Thyroid gland (tissue), 4 donors: ENCODE results near the gene MRPL50.

Source experiments
- CTCF ChIP-seq, 6 experiments: fragments of 200-600 bp in 3 of 6; fragments of 450-650 bp in 3 of 6; sonication (generic) in 3 of 6; IDR thresholded peaks; one replicate each; pipeline ENCODE4 v1.5.1; 2016 to 2019; ENCODE audit warnings: antibody characterized with exemption in 6 of 6, mild to moderate bottlenecking in 2 of 6, inconsistent platforms in 1 of 6, moderate library complexity in 1 of 6
- POLR2A ChIP-seq, 2 donors: fragments of 450-650 bp; IDR thresholded peaks; one replicate each; pipeline ENCODE4 v1.6.1; 2017; ENCODE audit warnings: antibody characterized with exemption in 2 of 2, mild to moderate bottlenecking in 2 of 2, moderate library complexity in 1 of 2

- TF ChIP-seq POLR2A (IDR thresholded peaks at IDR 0.05) (no peak), CTCF (IDR thresholded peaks at IDR 0.05) (no peak)
Observed at GRCh38 chr9:101427957-101428655, 29.7 kb upstream of the MRPL50 start.
